MM.1S (cell line): ENCODE data around the gene NUTF2.
A peak's percentile ranks its signal among the peaks of the same experiment; 100 is the strongest.

Source experiments
- DNase-seq: peaks from one replicate; pipeline ENCODE4 v3.0.0-alpha.2; 2015
- H2AFZ ChIP-seq: fragments of 300-600 bp; sonication (generic); 2 replicates; pipeline ENCODE4 v1.6.0; 2016; ENCODE audit warnings: antibody characterized with exemption, low read length
- H3F3A ChIP-seq: fragments of 300-600 bp; sonication (generic); 2 replicates; pipeline ENCODE4 v1.6.1; 2016; ENCODE audit warnings: mild to moderate bottlenecking, antibody characterized with exemption, low read length, moderate library complexity, mixed read lengths; ENCODE audit not compliant: insufficient read depth
- H3K27ac ChIP-seq: fragments of 300-600 bp; sonication (generic); 2 replicates; pipeline ENCODE4 v1.5.1; 2016; ENCODE audit warnings: mild to moderate bottlenecking, low read length
- H3K27me3 ChIP-seq: fragments of 300-600 bp; sonication (generic); replicated peaks from 2 replicates; pipeline ENCODE4 v1.6.0; 2016; ENCODE audit warnings: low read length; ENCODE audit not compliant: insufficient read depth
- H3K36me3 ChIP-seq: fragments of 300-600 bp; sonication (generic); replicated peaks from 2 replicates; pipeline ENCODE4 v1.6.1; 2016; ENCODE audit warnings: mild to moderate bottlenecking, low read length, mixed read lengths; ENCODE audit not compliant: insufficient read depth
- H3K4me1 ChIP-seq: fragments of 300-600 bp; sonication (generic); 2 replicates; pipeline ENCODE4 v1.6.1; 2016; ENCODE audit warnings: low read length, mixed read lengths
- H3K4me2 ChIP-seq: fragments of 300-600 bp; sonication (generic); 2 replicates; pipeline ENCODE4 v1.6.0; 2016; ENCODE audit warnings: low read depth, low read length
- H3K4me3 ChIP-seq: fragments of 300-600 bp; sonication (generic); 2 replicates; pipeline ENCODE4 v1.5.1; 2016; ENCODE audit warnings: low read length, mixed read lengths
- H3K79me2 ChIP-seq: fragments of 300-600 bp; sonication (generic); 2 replicates; pipeline ENCODE4 v1.6.1; 2016; ENCODE audit warnings: mixed run types, low read length, mixed read lengths
- H3K9ac ChIP-seq: fragments of 300-600 bp; sonication (generic); 2 replicates; pipeline ENCODE4 v1.6.1; 2016; ENCODE audit warnings: low read length, mixed read lengths
- H3K9me2 ChIP-seq: fragments of 300-600 bp; sonication (generic); replicated peaks from 2 replicates; pipeline ENCODE4 v1.6.1; 2016; ENCODE audit warnings: mild to moderate bottlenecking, low read length, mixed read lengths; ENCODE audit not compliant: insufficient read depth
- H3K9me3 ChIP-seq: fragments of 300-600 bp; sonication (generic); replicated peaks from 2 replicates; pipeline ENCODE4 v1.6.1; 2016; ENCODE audit warnings: mild to moderate bottlenecking, low read length, mixed read lengths; ENCODE audit not compliant: insufficient read depth
- H4K20me1 ChIP-seq: fragments of 300-600 bp; sonication (generic); 2 replicates; pipeline ENCODE4 v1.6.1; 2016; ENCODE audit warnings: mild to moderate bottlenecking, low read length, moderate library complexity, mixed read lengths; ENCODE audit not compliant: insufficient read depth
- CTCF ChIP-seq: fragments of 300-600 bp; sonication (generic); IDR thresholded peaks from 2 replicates; pipeline ENCODE4 v1.5.1; 2016; ENCODE audit warnings: antibody characterized with exemption, low read length, mixed read lengths
- EZH2 ChIP-seq: fragments of 300-600 bp; sonication (generic); optimal IDR thresholded peaks from 2 replicates; pipeline ENCODE3; 2017; ENCODE audit warnings: low read depth, mild to moderate bottlenecking, antibody characterized with exemption, low read length, mixed read lengths
- EZH2phosphoT487 ChIP-seq: fragments of 300-600 bp; sonication (generic); IDR thresholded peaks from 2 replicates; pipeline ENCODE4 v1.6.1; 2018; ENCODE audit warnings: antibody characterized with exemption, low read length

The NUTF2 gene

GRCh38 chr16:67845291-67846062, 1.3 kb upstream of the NUTF2 start:
- Histone ChIP-seq H2AFZ (peak overlapping the region; percentile 94), H3K4me1 (peaks cover 25% of the 10 kb centered on the region), H4K20me1 (no peaks in the 10 kb centered on the region), H3F3A (peaks cover 33% of the 10 kb centered on the region), H3K9me3 (no peaks in the 10 kb centered on the region), H3K9me2 (no peaks in the 10 kb centered on the region), H3K36me3 (no peaks in the 10 kb centered on the region), H3K4me3 (peak overlapping the region; percentile 99), H3K4me2 (peak overlapping the region; percentile 99), H3K27me3 (no peaks in the 10 kb centered on the region), H3K79me2 (peaks cover 74% of the 10 kb centered on the region), H3K27ac (peak overlapping the region; percentile 78; the same call in 1 of the 2 replicates), H3K9ac (peak overlapping the region; percentile 88; the same call in 1 of the 2 replicates)
- no peak for DNase-seq
- no peak for TF ChIP-seq EZH2phosphoT487
- no peak for TF ChIP-seq EZH2
- no peak for TF ChIP-seq CTCF

GRCh38 chr16:67846063-67846319, 742 bp upstream of the NUTF2 start:
- peaks cover 25% of the 10 kb centered on the region for H3K4me1 ChIP-seq
- peaks cover 79% of the 10 kb centered on the region for H3K79me2 ChIP-seq
- H3F3A ChIP-seq = peaks cover 33% of the 10 kb centered on the region

GRCh38 chr16:67847064-67847861, 530 bp downstream of the NUTF2 start, which contains the start of gene CENPT:
TSS of gene CENPT (minus strand) at chr16:67847693. CDS start at chr16:67833859, 13,834 bp downstream.
- Histone ChIP-seq H3K9me2 (no peaks in the 10 kb centered on the region), H3K27ac (peak within 1 kb of the TSS; percentile 78), H3K4me3 (peak within 1 kb of the TSS; percentile 99), H3K27me3 (no peaks in the 10 kb centered on the region), H3K36me3 (no peaks in the 10 kb centered on the region), H3K9me3 (no peaks in the 10 kb centered on the region), H2AFZ (peak within 1 kb of the TSS; percentile 94), H3K9ac (peak within 1 kb of the TSS; percentile 88), H3K4me1 (peaks cover 20% of the 10 kb centered on the region), H4K20me1 (no peaks in the 10 kb centered on the region), H3K4me2 (peak within 1 kb of the TSS; percentile 99), H3K79me2 (peaks cover 91% of the 10 kb centered on the region), H3F3A (peaks cover 33% of the 10 kb centered on the region)
- no peak for TF ChIP-seq EZH2
- TF ChIP-seq CTCF = no peak
- TF ChIP-seq EZH2phosphoT487 = no peak
- peak; percentile 70 for DNase-seq

More at GRCh38 chr16:67846063-67846319, 742 bp upstream of the NUTF2 start:
- Histone ChIP-seq H3K9me3 (no peaks in the 10 kb centered on the region), H3K27ac (peak overlapping the region; percentile 78), H3K36me3 (no peaks in the 10 kb centered on the region), H4K20me1 (no peaks in the 10 kb centered on the region), H3K9ac (peak overlapping the region; percentile 88), H3K9me2 (no peaks in the 10 kb centered on the region), H2AFZ (peak overlapping the region; percentile 94), H3K27me3 (no peaks in the 10 kb centered on the region), H3K4me2 (peak overlapping the region; percentile 99), H3K4me3 (peak overlapping the region; percentile 99)
- TF ChIP-seq EZH2 = no peak
- no peak for TF ChIP-seq EZH2phosphoT487
- TF ChIP-seq CTCF = no peak
- DNase-seq = no peak
